GM19328 (cell line): ENCODE results near the gene ERP44.
A peak's percentile ranks its signal among the peaks of the same experiment; 100 is the strongest.
"Not testable (repeated sequence)": the region's sequence is repeated elsewhere in the genome, so short reads cannot be mapped to it uniquely, and the experiment has no call there.

Source experiments
- ATAC-seq: cut with Tn5 transposase; IDR thresholded peaks from one replicate; pipeline ENCODE4 v1.9.1; 2021; ENCODE audit warnings: mild to moderate bottlenecking, moderate library complexity; ENCODE audit not compliant: unreplicated experiment

ERP44 gene

DNA sequence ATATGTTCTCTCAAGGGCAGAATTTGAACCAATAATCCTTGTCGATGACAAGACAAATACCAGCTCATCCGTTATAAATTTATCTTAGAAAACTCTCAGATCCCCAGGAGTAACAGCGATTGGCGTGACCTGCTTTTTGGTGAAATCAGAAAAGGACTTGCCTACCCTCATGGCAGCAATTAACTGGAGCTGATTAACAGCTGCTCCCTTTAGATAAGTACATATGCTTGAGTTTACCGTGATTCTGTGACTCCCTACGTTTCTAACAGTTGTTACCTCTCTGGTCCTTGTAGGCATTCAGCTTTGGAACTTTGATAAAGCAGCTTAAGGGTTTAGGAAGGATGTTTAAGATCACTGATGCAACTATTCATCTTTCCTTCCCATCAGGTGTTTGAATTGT is 2.8 kb upstream of the ERP44 start:
- no peak for ATAC-seq

DNA sequence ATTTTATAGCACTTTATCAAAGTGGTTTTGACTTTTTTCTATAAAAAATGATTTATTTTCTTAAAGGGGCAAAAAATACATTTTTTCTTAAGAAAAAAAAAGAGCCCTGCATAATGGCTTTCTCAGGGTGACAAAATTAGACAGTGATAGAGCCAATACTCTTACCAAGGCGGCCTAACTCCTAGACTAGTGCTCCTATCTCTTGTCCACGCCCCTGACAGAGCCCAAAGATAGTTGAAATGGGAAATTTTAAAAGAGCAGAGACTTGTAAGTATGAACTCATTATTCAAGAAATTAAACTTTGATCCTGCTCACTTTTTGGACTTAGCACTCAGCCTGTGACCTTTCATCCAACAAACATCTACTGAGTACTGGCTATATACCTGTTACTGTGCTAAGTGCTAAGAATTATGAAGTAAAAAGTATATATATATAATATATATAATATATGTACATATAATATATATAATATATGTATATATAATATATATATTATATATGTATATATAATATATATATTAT is 1.4 kb upstream of the ERP44 start:
- no peak for ATAC-seq

- no peak for ATAC-seq
Observed at GRCh38 chr9:100099722-100100042, 882 bp upstream of the ERP44 start.

- ATAC-seq, result no peak
Observed at GRCh38 chr9:100098046-100098886, 534 bp downstream of the ERP44 start.

- ATAC-seq, result no peak
Observed at GRCh38 chr9:100096378-100096916, 2.4 kb downstream of the ERP44 start.

GRCh38 chr9:100094411-100094810 is 4.4 kb downstream of the ERP44 start:
- ATAC-seq, result not testable (repeated sequence)

DNA sequence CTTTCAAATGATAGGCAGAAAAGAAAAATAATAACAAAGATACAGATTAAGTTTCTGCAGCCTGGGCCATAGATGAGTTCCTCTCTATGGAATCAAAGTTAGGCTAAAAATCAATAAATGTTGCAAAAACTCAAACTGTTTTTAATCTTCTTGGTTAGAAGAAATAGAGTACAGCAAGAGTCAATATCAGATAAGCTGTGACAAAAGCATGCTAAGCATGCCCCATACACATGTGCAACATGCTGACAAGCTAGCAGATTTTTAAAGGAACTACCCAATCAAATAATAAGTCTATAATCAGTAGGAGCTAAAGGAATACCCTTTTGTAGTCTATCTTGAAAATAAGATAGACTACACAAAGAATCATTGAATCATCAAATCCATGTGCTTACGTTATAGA is 6.7 kb downstream of the ERP44 start:
- no peak for ATAC-seq

GRCh38 chr9:100091650-100092049 is 7.2 kb downstream of the ERP44 start:
- no peak for ATAC-seq

- ATAC-seq, result no peak
Observed at GRCh38 chr9:100090880-100091279, 7.9 kb downstream of the ERP44 start.

GRCh38 chr9:100088202-100088601 is 10.6 kb downstream of the ERP44 start:
- no peak for ATAC-seq

GRCh38 chr9:100087218-100087617 is 11.6 kb downstream of the ERP44 start:
- no peak for ATAC-seq

DNA sequence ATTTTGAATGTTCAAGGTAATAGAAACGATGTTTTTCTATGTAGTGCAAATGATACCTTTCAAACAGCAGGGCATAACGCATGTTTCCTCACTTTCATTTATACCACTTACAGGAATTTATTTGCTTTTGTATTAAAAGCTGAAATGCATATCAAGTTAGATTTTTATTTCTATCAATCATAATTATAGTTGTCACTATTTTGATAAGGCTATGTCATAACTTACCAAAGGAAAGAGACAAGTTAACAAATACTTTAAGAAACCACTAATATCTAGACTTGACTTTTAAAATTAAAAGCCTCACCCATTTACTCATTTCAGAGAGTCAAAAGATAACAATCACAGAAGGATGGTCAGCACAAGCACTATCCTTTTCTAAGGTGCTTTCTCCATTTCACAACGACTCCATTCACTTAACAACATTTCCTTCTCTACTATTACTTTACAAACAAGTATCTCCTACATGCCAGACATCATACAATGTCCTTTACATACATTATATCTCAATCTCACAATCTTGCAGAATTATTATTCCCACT is 12.6 kb downstream of the ERP44 start:
- ATAC-seq, result no peak

DNA sequence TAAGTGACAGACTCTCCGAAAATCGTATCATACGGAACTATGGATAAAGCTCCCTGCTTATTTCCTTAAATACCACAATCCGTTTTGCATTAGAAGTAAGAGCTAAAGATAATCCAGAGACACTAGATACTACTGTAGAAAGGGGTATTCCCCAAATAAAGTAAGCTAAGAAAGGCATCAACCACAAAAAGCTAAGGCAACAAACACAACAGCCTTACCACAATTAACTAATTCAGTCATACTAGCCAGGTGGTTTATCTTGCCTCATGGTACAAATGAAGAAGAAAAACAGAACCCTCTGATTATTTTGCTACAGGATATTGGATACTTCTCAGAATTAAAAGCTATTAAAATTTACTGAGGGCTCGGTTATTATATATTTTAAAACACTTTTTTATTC is 14.1 kb downstream of the ERP44 start:
- peak; percentile 74 for ATAC-seq

GRCh38 chr9:100084128-100084453 is 14.7 kb downstream of the ERP44 start:
- ATAC-seq, result peak; percentile 49

GRCh38 chr9:100083448-100084127 is 15.2 kb downstream of the ERP44 start:
- peak; percentile 26 for ATAC-seq

DNA sequence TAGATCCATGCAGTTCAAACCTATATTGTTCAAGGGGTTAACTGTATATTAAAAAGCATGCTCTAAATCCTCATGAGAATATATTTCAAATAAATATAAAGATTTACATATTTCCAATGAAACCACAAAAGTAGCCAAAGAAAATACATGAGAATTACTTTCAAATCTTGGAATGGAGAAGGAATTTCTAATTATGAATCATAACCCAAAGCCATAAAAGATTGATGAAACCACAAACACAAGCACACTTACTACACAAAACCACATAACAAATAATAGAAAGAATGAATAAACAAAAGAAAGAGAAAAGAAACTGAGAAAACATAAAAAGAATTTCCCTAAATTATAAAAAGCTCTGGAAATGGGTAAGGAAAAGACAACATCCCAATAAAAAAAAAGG is 16.0 kb downstream of the ERP44 start:
- ATAC-seq, result no peak

- not testable (repeated sequence) for ATAC-seq
Observed at GRCh38 chr9:100076256-100076655, 22.5 kb downstream of the ERP44 start.

DNA sequence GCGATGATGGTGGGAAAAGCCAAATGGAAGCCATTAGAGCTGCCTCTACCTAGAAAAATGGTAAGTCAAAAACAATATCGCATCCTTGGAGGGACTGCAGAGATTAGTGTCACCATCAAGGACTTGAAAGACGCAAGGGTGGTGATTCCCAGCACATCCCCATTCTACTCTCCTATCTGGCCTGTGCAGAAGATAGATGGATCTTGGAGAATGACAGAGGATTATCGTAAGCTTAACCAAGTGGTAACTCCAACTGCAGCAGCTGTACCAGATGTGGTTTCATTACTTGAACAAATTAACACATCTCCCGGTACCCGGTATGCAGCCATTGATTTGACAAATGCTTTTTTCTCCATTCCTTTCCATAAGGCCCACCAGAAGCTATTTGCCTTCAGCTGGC is 23.8 kb downstream of the ERP44 start:
- ATAC-seq, result no peak

DNA sequence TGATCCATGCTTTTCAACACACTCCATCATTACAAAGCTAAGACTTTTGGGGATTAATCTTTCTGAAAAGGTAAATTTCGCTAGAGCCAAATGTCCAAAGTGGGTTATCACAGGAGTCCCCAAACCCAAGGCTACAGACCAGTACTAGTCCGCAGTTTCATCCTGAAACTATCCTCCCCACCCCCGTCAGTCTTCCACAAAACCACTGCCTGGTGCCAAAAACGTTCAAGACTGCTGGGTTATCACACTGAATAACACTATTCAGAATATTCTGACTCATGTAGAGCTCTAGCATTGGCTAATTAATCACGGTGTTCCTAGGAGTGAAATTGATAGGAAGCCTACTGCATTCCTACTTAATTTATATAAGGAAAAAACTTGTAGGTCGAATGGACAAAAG is 24.7 kb downstream of the ERP44 start:
- ATAC-seq, result no peak

- ATAC-seq, result no peak
Observed at GRCh38 chr9:100072805-100073204, 26.0 kb downstream of the ERP44 start.

DNA sequence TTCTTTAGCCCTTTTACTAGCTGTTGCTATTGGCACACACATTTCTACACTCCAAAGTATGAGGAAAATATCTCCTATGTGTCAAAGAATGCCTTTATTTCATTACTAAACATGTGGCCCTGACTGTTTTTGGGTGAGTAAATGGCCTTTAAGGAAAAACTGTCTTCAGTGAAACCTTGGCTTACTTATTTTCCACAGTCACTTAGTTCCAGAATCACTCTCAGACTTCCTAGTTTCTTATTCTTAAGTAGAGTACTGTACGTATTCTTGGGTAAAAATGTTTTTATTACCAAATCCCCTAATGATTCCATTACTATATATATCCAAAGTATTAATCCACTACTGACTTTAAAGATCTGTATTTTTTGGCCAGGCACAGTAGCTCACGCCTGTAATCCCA is 27.5 kb downstream of the ERP44 start:
- ATAC-seq, result no peak
